CD14-positive monocyte (primary cell): Measurements from ENCODE around the gene FAM210A. TPM values are rescaled to one million over a fixed set of nuclear protein-coding genes. Genes with fewer than 3 reads are reported as not detected.

Experiments
- DNase-seq, 3 donors: peaks; one replicate each; pipeline ENCODE4 v3.0.0-alpha.2; 2011 to 2022
- H2AFZ ChIP-seq: 2 replicates; pipeline ENCODE4 v1.6.0; 2012; ENCODE audit warnings: mild to moderate bottlenecking, low read depth, low read length, inconsistent platforms; ENCODE audit not compliant: insufficient read depth, poor library complexity, severe bottlenecking
- H3K27ac ChIP-seq, 2 donors: 1 replicate in 1 of 2; 2 replicates in 1 of 2; pipeline ENCODE4 v1.5.1; 2012 to 2013; ENCODE audit warnings: low read length in 2 of 2, control low read depth in 1 of 2, inconsistent platforms in 1 of 2, low read depth in 1 of 2, mild to moderate bottlenecking in 1 of 2
- H3K27me3 ChIP-seq, 2 donors: one replicate each; pipeline versions ENCODE4 v1.6.0 to v1.6.1; 2011 to 2013; ENCODE audit warnings: low read length in 2 of 2; ENCODE audit not compliant: control insufficient read depth in 2 of 2, insufficient read depth in 2 of 2
- H3K36me3 ChIP-seq, 2 donors: replicated peaks in 1 of 2; 1 replicate in 1 of 2; 2 replicates in 1 of 2; pipeline versions ENCODE4 v1.5.1 to v1.6.1; 2012 to 2013; ENCODE audit warnings: low read length in 2 of 2, control low read depth in 1 of 2, inconsistent platforms in 1 of 2, mild to moderate bottlenecking in 1 of 2; ENCODE audit not compliant: insufficient read depth in 2 of 2, control insufficient read depth in 1 of 2
- H3K4me1 ChIP-seq, 2 donors: 1 replicate in 1 of 2; 2 replicates in 1 of 2; pipeline versions ENCODE4 v1.5.1 to v1.6.1; 2012 to 2013; ENCODE audit warnings: low read length in 2 of 2, control low read depth in 1 of 2, inconsistent platforms in 1 of 2, mild to moderate bottlenecking in 1 of 2, moderate library complexity in 1 of 2; ENCODE audit not compliant: insufficient read depth in 2 of 2, control insufficient read depth in 1 of 2
- H3K4me2 ChIP-seq: replicated peaks from 2 replicates; pipeline ENCODE3; 2012; ENCODE audit warnings: low read length, moderate library complexity, mild to moderate bottlenecking; ENCODE audit not compliant: poor library complexity, severe bottlenecking; ENCODE audit errors: extremely low read depth
- H3K4me3 ChIP-seq, 3 experiments: fragments of 200-600 bp in 1 of 3; sonication (generic) in 1 of 3; replicated peaks in 1 of 3; 1 replicate in 2 of 3; 2 replicates in 1 of 3; pipeline ENCODE4 v1.5.1; 2011 to 2013; ENCODE audit warnings: low read length in 3 of 3, mild to moderate bottlenecking in 3 of 3, control low read depth in 2 of 3, low read depth in 2 of 3, inconsistent platforms in 1 of 3, moderate library complexity in 1 of 3
- H3K79me2 ChIP-seq: 2 replicates; pipeline ENCODE4 v1.6.0; 2012; ENCODE audit warnings: mild to moderate bottlenecking, control low read depth, inconsistent platforms, low read length, moderate library complexity; ENCODE audit not compliant: insufficient read depth
- H3K9ac ChIP-seq: 2 replicates; pipeline ENCODE4 v1.6.0; 2017; ENCODE audit warnings: low read length, mild to moderate bottlenecking; ENCODE audit not compliant: insufficient read depth, poor library complexity, severe bottlenecking
- H3K9me3 ChIP-seq, 2 donors: replicated peaks in 1 of 2; 1 replicate in 1 of 2; 2 replicates in 1 of 2; pipeline versions ENCODE4 v1.5.1 to v1.6.1; 2012 to 2013; ENCODE audit warnings: low read length in 2 of 2, control low read depth in 1 of 2; ENCODE audit not compliant: control insufficient read depth in 1 of 2, insufficient read depth in 1 of 2
- H4K20me1 ChIP-seq: 2 replicates; pipeline ENCODE4 v1.6.0; 2012; ENCODE audit warnings: mild to moderate bottlenecking, low read length, control low read depth, moderate library complexity; ENCODE audit not compliant: insufficient read depth
- H3K27ac Mint-ChIP-seq, 7 donors: one replicate each; pipeline ENCODE4 v1.8.0; 2020; ENCODE audit warnings: mild to moderate bottlenecking in 7 of 7, mixed read lengths in 7 of 7, moderate library complexity in 6 of 7, inconsistent platforms in 2 of 7
- H3K27me3 Mint-ChIP-seq, 3 donors: one replicate each; pipeline ENCODE4 v1.8.0; 2021 to 2022; ENCODE audit warnings: low read depth in 3 of 3, mild to moderate bottlenecking in 3 of 3, mixed read lengths in 3 of 3, moderate library complexity in 3 of 3, inconsistent platforms in 1 of 3
- H3K36me3 Mint-ChIP-seq, 2 donors: one replicate each; pipeline ENCODE4 v1.8.0; 2020; ENCODE audit warnings: mixed read lengths in 2 of 2, inconsistent platforms in 1 of 2, mild to moderate bottlenecking in 1 of 2
- H3K4me1 Mint-ChIP-seq: one replicate; pipeline ENCODE4 v1.8.0; 2020; ENCODE audit warnings: mild to moderate bottlenecking, mixed read lengths
- H3K4me3 Mint-ChIP-seq, 2 donors: one replicate each; pipeline ENCODE4 v1.8.0; 2020; ENCODE audit warnings: mild to moderate bottlenecking in 2 of 2, mixed read lengths in 2 of 2, moderate library complexity in 1 of 2
- H3K9me3 Mint-ChIP-seq, 7 donors: one replicate each; pipeline ENCODE4 v1.8.0; 2020 to 2022; ENCODE audit warnings: mixed read lengths in 7 of 7, mild to moderate bottlenecking in 6 of 7, moderate library complexity in 6 of 7, inconsistent platforms in 2 of 7
- WGBS: methylation state at CpG from one replicate; pipeline ENCODE4 v1.1.5; 2013; ENCODE audit warnings: missing lambda C conversion rate; ENCODE audit not compliant: insufficient coverage; 5-methylcytosine and 5-hydroxymethylcytosine counted together
- intact Hi-C, 2 donors: fragments of 100-400 bp; cut with micrococcal nuclease; formaldehyde crosslinking; loops; one replicate each; pipeline versions ENCODE4 v1.15.0 to v1.15.1; 2023
- polyA plus RNA-seq, 3 donors: library from polyadenylated mRNA; depleted of rRNA in 1 of 3; unstranded in 2 of 3; stranded (reverse) in 1 of 3; fragments of 300-500 nt in 2 of 3; fragments of >200 nt in 1 of 3; fragmentation: Illumina TruSeq in 2 of 3; gene quantifications; 1 replicate in 2 of 3; 2 replicates in 1 of 3; pipeline ENCODE4 v1.2.3, GENCODE V29; 2012 to 2021
- TF ChIP-seq, protein P1 (sequence below): fragments of 200-600 bp; IDR thresholded peaks from one replicate; pipeline ENCODE4 v1.8.0; 2022; ENCODE audit warnings: antibody characterized with exemption, mild to moderate bottlenecking

FAM210A gene
- polyA plus RNA-seq, 3 donors: 2.8 to 6.9 (median 6.9) TPM

- Histone ChIP-seq H3K4me3 (no peak overlapping the region), H3K36me3 (peaks cover 0 to 5% of the 10 kb centered on the region in 2 donors), H3K27ac (no peak overlapping the region), H3K27me3 (no peaks in the 10 kb centered on the region), H3K9me3 (peaks cover 4 to 8% of the 10 kb centered on the region in 2 donors), H3K4me2 (no peak overlapping the region), H3K9ac (no peak overlapping the region), H3K79me2 (peaks cover 54% of the 10 kb centered on the region), H3K4me1 (no peaks in the 10 kb centered on the region), H4K20me1 (no peaks in the 10 kb centered on the region), H2AFZ (no peak overlapping the region)
- no peak overlapping the region for H3K4me3 Mint-ChIP-seq
- TF ChIP-seq, protein P1, sequence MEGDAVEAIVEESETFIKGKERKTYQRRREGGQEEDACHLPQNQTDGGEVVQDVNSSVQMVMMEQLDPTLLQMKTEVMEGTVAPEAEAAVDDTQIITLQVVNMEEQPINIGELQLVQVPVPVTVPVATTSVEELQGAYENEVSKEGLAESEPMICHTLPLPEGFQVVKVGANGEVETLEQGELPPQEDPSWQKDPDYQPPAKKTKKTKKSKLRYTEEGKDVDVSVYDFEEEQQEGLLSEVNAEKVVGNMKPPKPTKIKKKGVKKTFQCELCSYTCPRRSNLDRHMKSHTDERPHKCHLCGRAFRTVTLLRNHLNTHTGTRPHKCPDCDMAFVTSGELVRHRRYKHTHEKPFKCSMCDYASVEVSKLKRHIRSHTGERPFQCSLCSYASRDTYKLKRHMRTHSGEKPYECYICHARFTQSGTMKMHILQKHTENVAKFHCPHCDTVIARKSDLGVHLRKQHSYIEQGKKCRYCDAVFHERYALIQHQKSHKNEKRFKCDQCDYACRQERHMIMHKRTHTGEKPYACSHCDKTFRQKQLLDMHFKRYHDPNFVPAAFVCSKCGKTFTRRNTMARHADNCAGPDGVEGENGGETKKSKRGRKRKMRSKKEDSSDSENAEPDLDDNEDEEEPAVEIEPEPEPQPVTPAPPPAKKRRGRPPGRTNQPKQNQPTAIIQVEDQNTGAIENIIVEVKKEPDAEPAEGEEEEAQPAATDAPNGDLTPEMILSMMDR: no peak
- H3K36me3 Mint-ChIP-seq: peaks cover 0 to 10% of the 10 kb centered on the region in 2 donors
- peaks cover 0 to 2% (median 0%) of the 10 kb centered on the region in 3 donors for H3K27me3 Mint-ChIP-seq
- DNase-seq: no peak
- peaks cover 3 to 13% (median 7%) of the 10 kb centered on the region in 7 donors for H3K9me3 Mint-ChIP-seq
- H3K27ac Mint-ChIP-seq: no peak overlapping the region
- WGBS: 100% methylated on average over 1 of the region's 4 CpGs
- intact Hi-C loops: loop anchor here in 1 of 2 donors (10.0 kb wide), 1 partner anchor 172 kb away; no protein-coding TSS in a partner anchor
- H3K4me1 Mint-ChIP-seq: peaks cover 6% of the 10 kb centered on the region
Measured at GRCh38 chr18:13716916-13717315, 9.4 kb downstream of the FAM210A start.

DNA sequence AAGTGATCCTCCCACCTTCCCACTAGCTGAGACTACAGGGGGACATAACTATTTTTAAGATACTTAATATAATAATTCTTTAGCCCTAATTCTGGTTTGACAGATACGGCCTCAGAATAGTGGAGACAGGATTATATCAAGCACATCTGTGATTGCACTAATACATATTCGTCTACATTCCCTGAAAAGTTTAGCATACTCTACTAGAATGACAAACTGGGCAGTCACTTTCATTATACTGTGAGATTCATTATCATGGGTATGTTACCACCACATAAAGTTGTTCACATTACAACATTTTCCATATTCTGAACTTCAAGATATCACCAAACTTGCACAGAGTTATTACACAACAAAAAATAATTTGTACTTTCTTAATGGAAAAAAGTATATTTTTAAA lies 11.0 kb downstream of the FAM210A start:
- TF ChIP-seq, protein P1: no peak
- no peaks in the 10 kb centered on the region for H3K27me3 ChIP-seq
- Mint-ChIP-seq H3K36me3 (peaks cover 4 to 6% of the 10 kb centered on the region in 2 donors), H3K4me1 (peaks cover 6% of the 10 kb centered on the region), H3K27me3 (peaks cover 0 to 2% (median 1%) of the 10 kb centered on the region in 3 donors), H3K27ac (no peak overlapping the region), H3K4me3 (no peak overlapping the region), H3K9me3 (peaks cover 4 to 13% (median 10%) of the 10 kb centered on the region in 7 donors)
- no peak overlapping the region for H3K4me3 ChIP-seq
- H3K36me3 ChIP-seq: no peaks in the 10 kb centered on the region
- H4K20me1 ChIP-seq: no peaks in the 10 kb centered on the region
- peaks cover 59% of the 10 kb centered on the region for H3K79me2 ChIP-seq
- H2AFZ ChIP-seq: no peak overlapping the region
- peaks cover 4 to 8% of the 10 kb centered on the region in 2 donors for H3K9me3 ChIP-seq
- no peak overlapping the region for H3K9ac ChIP-seq
- DNase-seq: no peak
- no peak overlapping the region for H3K27ac ChIP-seq
- intact Hi-C loops: loop anchor here in 1 of 2 donors (10.0 kb wide), 1 partner anchor 171 kb away; no protein-coding TSS in a partner anchor
- no peaks in the 10 kb centered on the region for H3K4me1 ChIP-seq
- WGBS: no CpG with 5 or more reads among the region's 2 CpGs
- H3K4me2 ChIP-seq: no peak overlapping the region
